ENCODE data around the gene PRKCA. TPM values are rescaled to one million over a fixed set of nuclear protein-coding genes. Genes with fewer than 3 reads are reported as not detected.

PRKCA gene
- total RNA-seq, 1 donor from 2014 or later = 16.4 TPM

DNA sequence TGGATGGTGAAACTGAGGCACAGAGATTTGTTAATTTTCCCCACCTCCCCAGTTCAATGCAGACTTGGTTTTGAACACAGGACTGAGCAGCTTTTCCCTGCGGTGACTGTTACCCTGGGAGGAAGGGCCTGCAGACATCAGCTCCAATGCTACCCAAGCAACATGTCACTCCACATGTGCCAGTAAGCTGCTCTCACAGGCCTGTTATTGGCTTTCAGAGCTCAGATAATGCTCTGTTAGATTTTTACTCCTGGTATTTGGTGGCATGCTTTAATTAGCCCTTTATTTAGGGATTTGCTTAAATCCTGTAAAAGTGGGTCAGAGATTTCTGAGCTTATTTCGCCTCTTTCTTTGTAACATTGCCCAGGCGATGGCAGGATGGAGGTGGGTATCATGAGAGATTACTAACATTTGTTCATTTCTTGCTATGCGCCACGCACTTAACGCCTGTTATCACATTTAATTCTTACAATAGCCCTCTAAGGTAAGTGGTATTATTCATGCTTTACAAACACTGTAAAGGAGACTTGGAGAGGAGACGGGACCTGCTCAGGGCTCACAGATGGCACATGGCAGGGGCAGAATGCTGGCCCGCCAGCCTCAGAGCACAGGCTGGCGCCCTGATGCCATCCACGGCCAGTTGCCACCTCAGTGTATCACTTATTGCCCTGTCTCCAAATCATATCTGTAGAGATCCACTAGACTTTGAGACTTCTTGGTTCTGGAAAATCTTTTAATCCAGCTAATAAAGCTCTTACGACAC lies 448.5 kb downstream of the PRKCA start:
- peaks cover 1% of the 10 kb centered on the region for H3K36me3 Mint-ChIP-seq (ENCODE audit: insufficient read depth)
- H3K27ac Mint-ChIP-seq = no peak overlapping the region
- peaks cover 6% of the 10 kb centered on the region for H3K4me1 Mint-ChIP-seq (ENCODE audit: low read depth)
- no peaks in the 10 kb centered on the region for H3K9me3 Mint-ChIP-seq (ENCODE audit: low read depth)
- no peaks in the 10 kb centered on the region for H3K27me3 Mint-ChIP-seq
- TF ChIP-seq, protein P1, sequence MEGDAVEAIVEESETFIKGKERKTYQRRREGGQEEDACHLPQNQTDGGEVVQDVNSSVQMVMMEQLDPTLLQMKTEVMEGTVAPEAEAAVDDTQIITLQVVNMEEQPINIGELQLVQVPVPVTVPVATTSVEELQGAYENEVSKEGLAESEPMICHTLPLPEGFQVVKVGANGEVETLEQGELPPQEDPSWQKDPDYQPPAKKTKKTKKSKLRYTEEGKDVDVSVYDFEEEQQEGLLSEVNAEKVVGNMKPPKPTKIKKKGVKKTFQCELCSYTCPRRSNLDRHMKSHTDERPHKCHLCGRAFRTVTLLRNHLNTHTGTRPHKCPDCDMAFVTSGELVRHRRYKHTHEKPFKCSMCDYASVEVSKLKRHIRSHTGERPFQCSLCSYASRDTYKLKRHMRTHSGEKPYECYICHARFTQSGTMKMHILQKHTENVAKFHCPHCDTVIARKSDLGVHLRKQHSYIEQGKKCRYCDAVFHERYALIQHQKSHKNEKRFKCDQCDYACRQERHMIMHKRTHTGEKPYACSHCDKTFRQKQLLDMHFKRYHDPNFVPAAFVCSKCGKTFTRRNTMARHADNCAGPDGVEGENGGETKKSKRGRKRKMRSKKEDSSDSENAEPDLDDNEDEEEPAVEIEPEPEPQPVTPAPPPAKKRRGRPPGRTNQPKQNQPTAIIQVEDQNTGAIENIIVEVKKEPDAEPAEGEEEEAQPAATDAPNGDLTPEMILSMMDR (IDR thresholded peaks at IDR 0.05; ENCODE audit: unreplicated experiment) = no peak
- no peak for DNase-seq (ENCODE audit: low spot score, unreplicated experiment)
- H3K4me3 Mint-ChIP-seq (ENCODE audit: low read depth) = no peak overlapping the region

DNA sequence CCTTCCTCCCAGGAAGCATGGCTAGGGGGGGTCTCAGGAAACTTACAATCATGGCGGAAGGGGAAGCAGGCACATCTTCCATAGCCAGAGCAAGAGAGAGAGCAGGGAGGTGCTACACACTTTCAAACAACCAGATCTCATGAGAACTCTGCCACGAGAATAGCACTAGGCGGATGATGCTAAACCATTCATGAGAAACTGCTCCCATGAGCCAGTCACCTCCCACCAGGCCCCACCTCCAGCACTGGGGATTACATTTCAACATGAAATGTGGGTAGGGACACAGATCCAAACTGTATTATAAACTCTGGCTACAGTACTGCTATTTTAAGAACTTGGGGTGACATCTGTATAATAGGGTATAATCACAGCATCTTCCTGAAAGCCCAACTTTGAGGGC lies 449.4 kb downstream of the PRKCA start:
- Mint-ChIP-seq H3K36me3 (ENCODE audit: insufficient read depth) (peaks cover 3% of the 10 kb centered on the region), H3K4me3 (ENCODE audit: low read depth) (no peak overlapping the region), H3K9me3 (ENCODE audit: low read depth) (no peaks in the 10 kb centered on the region), H3K27ac (no peak overlapping the region), H3K4me1 (ENCODE audit: low read depth) (peaks cover 6% of the 10 kb centered on the region), H3K27me3 (no peaks in the 10 kb centered on the region)
- DNase-seq (ENCODE audit: low spot score, unreplicated experiment) = no peak
- TF ChIP-seq, protein P1 (IDR thresholded peaks at IDR 0.05; ENCODE audit: unreplicated experiment) = no peak

DNA sequence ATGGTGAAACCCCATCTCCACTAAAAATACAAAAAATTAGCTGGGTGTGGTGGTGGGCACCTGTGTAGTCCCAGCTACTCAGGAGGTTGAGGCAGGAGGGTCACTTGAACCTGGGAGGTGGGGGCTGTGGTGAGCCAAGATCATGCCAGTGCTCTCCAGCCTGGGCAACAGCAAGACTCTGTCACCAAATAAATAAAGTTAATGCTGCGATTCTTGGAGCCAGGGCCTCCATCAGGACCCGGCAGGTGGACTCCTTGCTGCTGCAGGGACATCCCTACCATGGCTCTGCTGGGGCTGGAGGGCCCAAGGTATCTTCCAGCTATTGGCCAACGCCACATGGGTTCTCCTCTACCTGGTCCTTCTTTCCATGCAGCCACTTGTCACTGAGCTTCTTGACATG lies 450.0 kb downstream of the PRKCA start:
- H3K27ac Mint-ChIP-seq = no peak overlapping the region
- H3K36me3 Mint-ChIP-seq (ENCODE audit: insufficient read depth) = peaks cover 3% of the 10 kb centered on the region
- H3K9me3 Mint-ChIP-seq (ENCODE audit: low read depth) = no peaks in the 10 kb centered on the region
- H3K4me1 Mint-ChIP-seq (ENCODE audit: low read depth) = peaks cover 6% of the 10 kb centered on the region
- TF ChIP-seq, protein P1 (IDR thresholded peaks at IDR 0.05; ENCODE audit: unreplicated experiment) = no peak
- no peak for DNase-seq (ENCODE audit: low spot score, unreplicated experiment)
- H3K4me3 Mint-ChIP-seq (ENCODE audit: low read depth) = no peak overlapping the region
- H3K27me3 Mint-ChIP-seq = no peaks in the 10 kb centered on the region

DNA sequence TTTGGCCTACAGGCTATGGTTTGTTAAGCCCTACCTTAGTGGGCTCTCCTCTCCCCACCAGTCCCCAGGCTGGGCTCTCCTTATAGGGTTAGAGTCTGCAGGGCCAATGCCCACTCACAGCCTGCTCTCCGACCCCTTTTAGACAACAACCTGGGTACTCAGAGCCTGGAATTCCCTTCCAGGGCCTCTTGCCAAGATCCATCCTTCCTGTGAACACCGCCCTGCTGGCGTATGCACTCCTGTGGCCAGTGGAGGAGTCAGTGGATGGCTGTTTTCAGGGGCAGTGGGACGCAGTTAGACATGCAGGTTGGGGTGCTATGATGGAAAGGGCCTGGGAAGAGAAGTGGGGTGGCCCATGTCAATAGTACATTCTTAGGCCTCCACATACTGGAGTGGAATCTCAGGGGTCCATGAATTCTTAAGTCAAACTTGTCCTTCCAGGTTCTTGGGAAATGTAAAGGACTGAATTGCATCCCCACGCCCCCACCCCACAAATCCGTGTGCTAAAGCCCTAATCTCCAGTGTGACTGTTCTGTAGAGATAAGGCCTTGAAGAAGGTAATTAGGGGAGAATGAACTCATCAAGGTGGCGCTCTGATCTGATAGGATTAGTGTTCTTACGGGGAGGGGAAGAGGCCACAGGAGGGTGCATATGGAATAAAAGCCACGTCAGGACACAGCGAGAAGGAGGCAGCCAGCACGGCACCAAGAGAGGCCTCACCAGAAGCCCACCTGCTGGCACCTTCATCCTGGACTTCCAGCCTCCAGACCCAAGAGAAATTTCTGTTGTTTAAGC lies 450.9 kb downstream of the PRKCA start:
- Mint-ChIP-seq H3K27ac (no peak overlapping the region), H3K4me3 (ENCODE audit: low read depth) (no peak overlapping the region), H3K9me3 (ENCODE audit: low read depth) (no peaks in the 10 kb centered on the region), H3K4me1 (ENCODE audit: low read depth) (peaks cover 6% of the 10 kb centered on the region), H3K27me3 (no peaks in the 10 kb centered on the region), H3K36me3 (ENCODE audit: insufficient read depth) (peaks cover 3% of the 10 kb centered on the region)
- TF ChIP-seq, protein P1 (IDR thresholded peaks at IDR 0.05; ENCODE audit: unreplicated experiment) = no peak
- DNase-seq (ENCODE audit: low spot score, unreplicated experiment) = no peak

DNA sequence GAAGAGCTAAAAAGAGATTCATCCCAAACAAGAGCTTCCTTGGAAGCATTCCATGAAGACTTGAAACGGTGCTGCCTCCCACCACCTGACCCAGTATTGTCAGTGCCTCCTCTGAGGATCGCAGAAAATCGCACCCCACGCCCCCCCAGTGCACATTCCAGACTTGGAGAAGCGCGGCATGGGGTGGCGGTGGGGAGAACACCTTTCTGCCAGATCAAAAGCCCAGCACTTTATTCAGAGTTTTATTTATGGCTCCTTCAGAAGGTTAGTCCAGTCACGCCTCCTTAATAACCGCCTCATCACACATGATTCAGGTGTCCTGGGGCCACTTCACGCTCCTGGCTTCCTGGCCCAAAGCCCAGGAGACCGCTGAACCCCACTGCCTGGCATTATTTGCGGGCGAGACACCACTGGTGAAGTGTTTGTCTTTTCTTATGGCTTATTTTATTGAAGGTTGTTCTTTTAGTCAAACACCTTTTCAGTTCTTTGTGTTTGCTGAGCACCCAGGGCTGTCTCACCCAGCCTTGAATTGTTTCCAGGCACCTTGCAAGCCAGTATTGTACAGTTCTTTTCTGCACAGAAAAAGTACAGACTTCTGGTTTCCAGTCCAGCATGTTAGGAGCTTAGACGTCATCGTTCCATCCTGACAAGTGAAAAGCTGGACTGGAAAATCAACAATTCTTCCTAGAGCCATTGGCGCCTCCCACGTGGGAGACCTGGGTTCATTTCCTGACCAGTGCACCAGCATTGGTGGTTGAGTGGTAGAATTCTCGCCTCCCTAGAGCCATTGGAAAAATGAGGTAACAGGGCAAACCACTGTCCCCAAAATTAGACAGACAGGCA lies 452.9 kb downstream of the PRKCA start:
- H3K4me1 Mint-ChIP-seq (ENCODE audit: low read depth) = peaks cover 6% of the 10 kb centered on the region
- H3K27ac Mint-ChIP-seq = no peak overlapping the region
- peaks cover 3% of the 10 kb centered on the region for H3K36me3 Mint-ChIP-seq (ENCODE audit: insufficient read depth)
- H3K27me3 Mint-ChIP-seq = no peaks in the 10 kb centered on the region
- TF ChIP-seq, protein P1 (IDR thresholded peaks at IDR 0.05; ENCODE audit: unreplicated experiment) = no peak
- DNase-seq (ENCODE audit: low spot score, unreplicated experiment) = no peak
- H3K4me3 Mint-ChIP-seq (ENCODE audit: low read depth) = no peak overlapping the region
- peaks cover 7% of the 10 kb centered on the region for H3K9me3 Mint-ChIP-seq (ENCODE audit: low read depth)

Data from progenitor cell of endocrine pancreas (in vitro differentiated cells).